HepG2 (cell line): Measurements from ENCODE around the gene ACSF3. TPM values are rescaled to one million over a fixed set of nuclear protein-coding genes. Genes with fewer than 3 reads are reported as not detected.
A peak's percentile ranks its signal among the peaks of the same experiment; 100 is the strongest.

ENCODE experiments used
- ATF7 ChIP-seq, 2 experiments: fragments of 450-650 bp in 1 of 2; sonication (generic) in 1 of 2; formaldehyde crosslinking in 1 of 2; IDR thresholded peaks; 2 replicates each; pipeline versions ENCODE4 v1.4.0 to v1.6.1; 2016 to 2020; ENCODE audit warnings: antibody characterized with exemption in 1 of 2, mild to moderate bottlenecking in 1 of 2, missing genetic modification reagents in 1 of 2
- EZH2 ChIP-seq: conservative IDR thresholded peaks from 2 replicates; pipeline ENCODE4 v1.6.1; 2012; ENCODE audit warnings: mild to moderate bottlenecking, low read depth, low read length, moderate library complexity
- GPN1 ChIP-seq: sonication (generic); formaldehyde crosslinking; IDR thresholded peaks from 2 replicates; pipeline ENCODE4 v1.5.1; 2020; ENCODE audit warnings: missing genetic modification reagents, borderline replicate concordance
- NCOR1 ChIP-seq: fragments of 200-600 bp; sonication (generic); IDR thresholded peaks from 2 replicates; pipeline ENCODE4 v1.7.0; 2017; ENCODE audit warnings: antibody characterized with exemption, low read length, borderline replicate concordance
- NR2F1 ChIP-seq, 2 experiments: fragments of 450-650 bp in 1 of 2; formaldehyde crosslinking in 1 of 2; IDR thresholded peaks; 2 replicates each; pipeline versions ENCODE4 v1.5.0 to v1.6.1; 2016 to 2020; ENCODE audit warnings: mild to moderate bottlenecking in 1 of 2, missing compliant biosample characterization in 1 of 2, missing genetic modification reagents in 1 of 2, moderate library complexity in 1 of 2
- NRL ChIP-seq: sonication (generic); formaldehyde crosslinking; IDR thresholded peaks from 2 replicates; pipeline ENCODE4 v1.5.0; 2020; ENCODE audit warnings: missing genetic modification reagents, mild to moderate bottlenecking, moderate library complexity, borderline replicate concordance
- POLR2G ChIP-seq: fragments of 200-400 bp; formaldehyde crosslinking; IDR thresholded peaks from 2 replicates; pipeline ENCODE4 v1.6.1; 2018; ENCODE audit warnings: mild to moderate bottlenecking, low read depth, low read length, moderate library complexity
- SAFB2 ChIP-seq: sonication (generic); formaldehyde crosslinking; IDR thresholded peaks from 2 replicates; pipeline ENCODE4 v1.5.1; 2020; ENCODE audit warnings: missing genetic modification reagents, low read depth, mild to moderate bottlenecking, borderline replicate concordance
- SSRP1 ChIP-seq: IDR thresholded peaks from 2 replicates; pipeline ENCODE4 v1.6.1; 2016; ENCODE audit warnings: control low read depth
- U2AF2 ChIP-seq: fragments of 200-400 bp; formaldehyde crosslinking; IDR thresholded peaks from 2 replicates; pipeline ENCODE4 v1.6.1; 2017; ENCODE audit warnings: low read depth, mild to moderate bottlenecking, low read length
- ZNF121 ChIP-seq: sonication (generic); formaldehyde crosslinking; IDR thresholded peaks from 2 replicates; pipeline ENCODE4 v1.5.0; 2020; ENCODE audit warnings: mild to moderate bottlenecking, missing genetic modification reagents
- ZNF225 ChIP-seq: sonication (generic); formaldehyde crosslinking; IDR thresholded peaks from 2 replicates; pipeline ENCODE4 v1.4.0; 2020; ENCODE audit warnings: mild to moderate bottlenecking, missing genetic modification reagents
- ZNF280D ChIP-seq: sonication (generic); formaldehyde crosslinking; IDR thresholded peaks from 2 replicates; pipeline ENCODE4 v1.5.1; 2020; ENCODE audit warnings: mild to moderate bottlenecking, missing genetic modification reagents
- ZNF597 ChIP-seq: sonication (generic); formaldehyde crosslinking; IDR thresholded peaks from 2 replicates; pipeline ENCODE4 v1.5.0; 2020; ENCODE audit warnings: missing genetic modification reagents
- ZNF784 ChIP-seq: sonication (generic); formaldehyde crosslinking; IDR thresholded peaks from 2 replicates; pipeline ENCODE4 v1.5.1; 2020; ENCODE audit warnings: missing genetic modification reagents, mild to moderate bottlenecking, borderline replicate concordance
- ZNF891 ChIP-seq: sonication (generic); formaldehyde crosslinking; IDR thresholded peaks from 2 replicates; pipeline ENCODE4 v1.5.0; 2020; ENCODE audit warnings: mild to moderate bottlenecking, missing genetic modification reagents
- polyA plus RNA-seq, 8 experiments: library from polyadenylated mRNA; depleted of rRNA in 3 of 8; stranded (reverse) in 7 of 8; unstranded in 1 of 8; fragments of >200 nt; fragmentation: Illumina TruSeq in 4 of 8; extraction: Trizol in 4 of 8; gene quantifications; 2 replicates each; pipeline versions ENCODE4 v1.2.1 to v1.2.3, GENCODE V29; 2011 to 2016; ENCODE audit warnings: low read depth in 4 of 8, missing spikeins in 1 of 8, mixed read lengths in 1 of 8; ENCODE audit not compliant: insufficient read depth in 1 of 8
- total RNA-seq, 5 experiments: library from RNA; depleted of rRNA; stranded (reverse); fragments of >200 nt; fragmentation: Illumina TruSeq; extraction: Trizol; gene quantifications; 2 replicates each; pipeline ENCODE4 v1.2.3, GENCODE V29; 2016; ENCODE audit warnings: low read depth in 1 of 5
- TF ChIP-seq, protein P1 (sequence below): sonication (generic); formaldehyde crosslinking; IDR thresholded peaks from 2 replicates; pipeline ENCODE4 v1.5.0; 2020; ENCODE audit warnings: mild to moderate bottlenecking, missing genetic modification reagents, moderate library complexity
- TF ChIP-seq, protein P2 (sequence below): sonication (generic); formaldehyde crosslinking; IDR thresholded peaks from 2 replicates; pipeline ENCODE4 v1.4.0; 2020; ENCODE audit warnings: missing genetic modification reagents
- TF ChIP-seq, protein P3 (sequence below): sonication (generic); formaldehyde crosslinking; IDR thresholded peaks from 2 replicates; pipeline ENCODE4 v1.8.0; 2022; ENCODE audit warnings: missing genetic modification reagents, mild to moderate bottlenecking, borderline replicate concordance

Gene ACSF3
- total and polyA plus RNA-seq, 2 of the 13 experiments (the other 11 are each of a cell fraction or from before 2014, with no cell fraction given): 14.9 to 30.6 TPM

DNA sequence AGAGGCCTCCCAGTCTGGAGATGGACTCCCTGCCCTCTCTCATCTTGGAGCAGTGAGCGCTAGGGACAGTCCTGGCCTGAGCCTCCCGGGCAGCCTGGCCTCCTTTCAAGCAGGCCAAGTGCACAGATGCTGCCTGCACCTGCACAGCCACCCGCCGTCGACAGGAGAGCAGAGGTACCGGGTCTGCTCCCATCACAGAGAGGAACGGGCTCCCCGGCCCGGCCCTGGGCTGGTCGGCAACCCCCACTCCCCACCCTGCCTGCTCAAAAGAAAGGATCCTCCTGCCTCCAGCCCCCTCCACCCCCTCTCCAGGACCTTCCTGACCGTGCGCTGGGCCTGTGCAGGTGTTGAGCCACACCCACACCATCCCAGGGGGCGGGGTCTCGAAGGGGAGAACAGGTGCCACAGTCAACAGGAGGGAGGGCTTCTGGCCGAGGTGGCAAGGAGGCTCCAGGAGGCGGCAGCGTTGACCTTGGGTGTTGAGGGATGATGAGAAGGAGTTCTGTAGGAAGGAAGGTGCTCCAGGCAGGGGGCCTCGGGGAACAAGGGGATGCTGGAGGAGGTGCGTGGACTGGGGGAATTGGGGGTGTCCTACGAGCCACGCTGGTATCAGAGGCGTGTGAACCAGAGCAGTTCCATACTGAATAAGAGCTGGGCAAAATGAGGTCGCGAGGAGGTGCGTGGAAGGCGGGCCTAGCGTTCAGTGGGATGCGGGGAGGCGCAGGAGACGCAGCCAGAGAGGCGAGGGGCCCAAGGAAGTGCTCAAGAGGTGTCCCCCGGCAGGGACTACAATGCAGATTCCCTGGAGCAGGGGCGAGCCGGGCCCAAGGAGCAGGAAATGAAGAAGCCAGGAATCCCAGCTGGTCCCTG is 76.9 kb downstream of the ACSF3 start (continued):
- TF ChIP-seq ZNF784 (CRISPR knock-in tag) (no peak), GPN1 (peak; percentile 45; the same call in 1 of the 2 replicates), ZNF891 (CRISPR knock-in tag) (0 out of 2 replicates have a peak, but pooled peaks have one; percentile 21), NCOR1 (no peak), U2AF2 (no peak), SSRP1 (CRISPR knock-in tag) (no peak), ATF7 (IDR thresholded peaks at IDR 0.05) (no peak), ATF7 (CRISPR knock-in tag; IDR thresholded peaks at IDR 0.05) (0 out of 2 replicates have a peak, but pooled peaks have one; percentile 20), ZNF280D (CRISPR knock-in tag) (no peak), NR2F1 (CRISPR knock-in tag; IDR thresholded peaks at IDR 0.05) (no peak), ZNF225 (CRISPR knock-in tag) (peak; percentile 67; the same call in 1 of the 2 replicates), POLR2G (no peak), SAFB2 (CRISPR knock-in tag) (peak; percentile 61; the same call in 1 of the 2 replicates), NRL (peak; percentile 19; the same call in 1 of the 2 replicates), ZNF121 (CRISPR knock-in tag) (no peak), EZH2 (peak; percentile 67; the same call in 1 of the 2 replicates), ZNF597 (CRISPR knock-in tag) (no peak)
- TF ChIP-seq, protein P1, sequence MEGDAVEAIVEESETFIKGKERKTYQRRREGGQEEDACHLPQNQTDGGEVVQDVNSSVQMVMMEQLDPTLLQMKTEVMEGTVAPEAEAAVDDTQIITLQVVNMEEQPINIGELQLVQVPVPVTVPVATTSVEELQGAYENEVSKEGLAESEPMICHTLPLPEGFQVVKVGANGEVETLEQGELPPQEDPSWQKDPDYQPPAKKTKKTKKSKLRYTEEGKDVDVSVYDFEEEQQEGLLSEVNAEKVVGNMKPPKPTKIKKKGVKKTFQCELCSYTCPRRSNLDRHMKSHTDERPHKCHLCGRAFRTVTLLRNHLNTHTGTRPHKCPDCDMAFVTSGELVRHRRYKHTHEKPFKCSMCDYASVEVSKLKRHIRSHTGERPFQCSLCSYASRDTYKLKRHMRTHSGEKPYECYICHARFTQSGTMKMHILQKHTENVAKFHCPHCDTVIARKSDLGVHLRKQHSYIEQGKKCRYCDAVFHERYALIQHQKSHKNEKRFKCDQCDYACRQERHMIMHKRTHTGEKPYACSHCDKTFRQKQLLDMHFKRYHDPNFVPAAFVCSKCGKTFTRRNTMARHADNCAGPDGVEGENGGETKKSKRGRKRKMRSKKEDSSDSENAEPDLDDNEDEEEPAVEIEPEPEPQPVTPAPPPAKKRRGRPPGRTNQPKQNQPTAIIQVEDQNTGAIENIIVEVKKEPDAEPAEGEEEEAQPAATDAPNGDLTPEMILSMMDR (CRISPR knock-in tag): peak; percentile 37
- TF ChIP-seq, protein P2, sequence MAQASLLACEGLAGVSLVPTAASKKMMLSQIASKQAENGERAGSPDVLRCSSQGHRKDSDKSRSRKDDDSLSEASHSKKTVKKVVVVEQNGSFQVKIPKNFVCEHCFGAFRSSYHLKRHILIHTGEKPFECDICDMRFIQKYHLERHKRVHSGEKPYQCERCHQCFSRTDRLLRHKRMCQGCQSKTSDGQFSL: no peak
- TF ChIP-seq, protein P3, sequence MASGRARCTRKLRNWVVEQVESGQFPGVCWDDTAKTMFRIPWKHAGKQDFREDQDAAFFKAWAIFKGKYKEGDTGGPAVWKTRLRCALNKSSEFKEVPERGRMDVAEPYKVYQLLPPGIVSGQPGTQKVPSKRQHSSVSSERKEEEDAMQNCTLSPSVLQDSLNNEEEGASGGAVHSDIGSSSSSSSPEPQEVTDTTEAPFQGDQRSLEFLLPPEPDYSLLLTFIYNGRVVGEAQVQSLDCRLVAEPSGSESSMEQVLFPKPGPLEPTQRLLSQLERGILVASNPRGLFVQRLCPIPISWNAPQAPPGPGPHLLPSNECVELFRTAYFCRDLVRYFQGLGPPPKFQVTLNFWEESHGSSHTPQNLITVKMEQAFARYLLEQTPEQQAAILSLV (CRISPR knock-in tag): no peak
